CD4-positive, alpha-beta T cell treated with Interleukin-4 for 4 hours (primary cell): ENCODE data around the gene BZW2.
"Not testable (repeated sequence)": the region's sequence is repeated elsewhere in the genome, so short reads cannot be mapped to it uniquely, and the experiment has no call there.

Experiments
- DNase-seq: peaks from one replicate; pipeline ENCODE4 v3.0.0-alpha.2; 2020

The BZW2 gene

GRCh38 chr7:16677978-16678494 is 32.1 kb downstream of the BZW2 start:
- no peak for DNase-seq

GRCh38 chr7:16678645-16679566 is 32.9 kb downstream of the BZW2 start:
- DNase-seq, result not testable (repeated sequence)

- DNase-seq, result peak; percentile 8
These were observed 39.0 kb downstream of the BZW2 start for GRCh38 chr7:16684935-16685334.

GRCh38 chr7:16685535-16685934 is 39.6 kb downstream of the BZW2 start:
- no peak for DNase-seq

GRCh38 chr7:16688249-16688648 is 42.3 kb downstream of the BZW2 start:
- DNase-seq, result no peak

- DNase-seq, result no peak
These were observed 45.3 kb downstream of the BZW2 start for GRCh38 chr7:16691241-16691640.

- DNase-seq, result no peak
These were observed 47.8 kb downstream of the BZW2 start for GRCh38 chr7:16693601-16694318.

- no peak for DNase-seq
These were observed 48.8 kb downstream of the BZW2 start for GRCh38 chr7:16694806-16695205.

GRCh38 chr7:16695621-16696237 is 49.7 kb downstream of the BZW2 start:
- DNase-seq, result no peak

GRCh38 chr7:16697507-16698199 is 51.7 kb downstream of the BZW2 start:
- no peak for DNase-seq

- no peak for DNase-seq
These were observed 52.4 kb downstream of the BZW2 start for GRCh38 chr7:16698200-16698905.

GRCh38 chr7:16702441-16702840 is 56.5 kb downstream of the BZW2 start:
- no peak for DNase-seq

- DNase-seq, result no peak
These were observed 62.5 kb downstream of the BZW2 start for GRCh38 chr7:16708511-16708910.

- no peak for DNase-seq
These were observed 63.0 kb downstream of the BZW2 start for GRCh38 chr7:16708980-16709379.

GRCh38 chr7:16710651-16711050 is 64.7 kb downstream of the BZW2 start:
- DNase-seq, result no peak

- no peak for DNase-seq
These were observed 65.7 kb downstream of the BZW2 start for GRCh38 chr7:16711730-16712129.

- no peak for DNase-seq
These were observed 66.9 kb downstream of the BZW2 start for GRCh38 chr7:16712916-16713315.

- DNase-seq, result no peak
These were observed 69.9 kb downstream of the BZW2 start for GRCh38 chr7:16715928-16716327.

GRCh38 chr7:16718111-16718656 is 72.2 kb downstream of the BZW2 start:
- DNase-seq, result no peak

GRCh38 chr7:16719699-16720098 is 73.7 kb downstream of the BZW2 start:
- no peak for DNase-seq

- DNase-seq, result no peak
These were observed 75.6 kb downstream of the BZW2 start for GRCh38 chr7:16721541-16721940.

GRCh38 chr7:16724344-16724743 is 78.4 kb downstream of the BZW2 start:
- DNase-seq, result no peak
